ENCODE measurements around the gene ZNF845.

GRCh38 chr19:53388168-53388567 is 54.6 kb downstream of the ZNF845 start:
- TF ChIP-seq CTCF (IDR thresholded peaks at IDR 0.05), result no peak
- no peak for TF ChIP-seq EP300 (IDR thresholded peaks at IDR 0.05)
- no peak for TF ChIP-seq POLR2AphosphoS5 (IDR thresholded peaks at IDR 0.05)
- TF ChIP-seq POLR2A (IDR thresholded peaks at IDR 0.05), result no peak

All from suprapubic skin (tissue), 4 donors.